Measurements from ENCODE around the gene NEGR1.

NEGR1 gene

DNA sequence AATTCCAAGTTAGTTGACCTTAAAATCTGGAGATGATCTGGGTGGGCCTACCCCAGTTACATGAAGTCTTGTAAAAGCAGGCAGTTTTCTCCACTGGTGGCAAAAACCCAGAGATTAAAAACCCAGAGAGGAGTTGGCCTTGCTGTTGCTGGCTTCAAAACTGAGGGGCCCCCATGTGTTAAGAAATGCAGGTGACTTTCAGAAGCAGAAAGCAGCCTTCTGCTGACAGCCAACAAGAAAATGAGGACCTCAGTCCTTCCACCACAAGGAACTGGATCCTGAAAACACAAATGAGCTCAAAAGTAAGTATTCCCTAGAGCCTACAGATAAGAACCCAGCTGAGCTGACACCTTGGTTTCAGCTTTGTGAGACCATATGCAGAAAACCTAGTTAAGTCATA is 857.8 kb downstream of the NEGR1 start:
- DNase-seq: no peak

- no peak for DNase-seq
Observed at GRCh38 chr1:71422221-71422620, 860.1 kb downstream of the NEGR1 start.

DNA sequence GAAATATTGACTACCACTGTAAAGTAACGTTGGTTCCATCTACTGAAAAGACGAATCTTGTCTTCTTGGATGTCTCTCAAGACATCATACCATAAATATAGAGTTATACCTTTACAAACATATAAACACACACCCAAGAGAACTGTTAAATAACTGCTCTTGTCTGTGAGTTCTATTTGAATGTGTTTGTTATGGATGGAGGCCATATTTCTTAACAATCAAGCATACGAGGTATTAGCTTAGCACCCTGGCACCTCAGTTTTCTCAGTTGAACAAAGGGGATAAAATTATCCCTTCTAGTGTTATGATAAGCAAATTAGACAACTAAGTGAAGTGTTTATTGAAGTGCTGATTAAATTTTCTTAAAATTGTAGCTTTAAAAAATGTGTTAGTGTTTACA is 864.9 kb downstream of the NEGR1 start:
- no peak for DNase-seq

DNA sequence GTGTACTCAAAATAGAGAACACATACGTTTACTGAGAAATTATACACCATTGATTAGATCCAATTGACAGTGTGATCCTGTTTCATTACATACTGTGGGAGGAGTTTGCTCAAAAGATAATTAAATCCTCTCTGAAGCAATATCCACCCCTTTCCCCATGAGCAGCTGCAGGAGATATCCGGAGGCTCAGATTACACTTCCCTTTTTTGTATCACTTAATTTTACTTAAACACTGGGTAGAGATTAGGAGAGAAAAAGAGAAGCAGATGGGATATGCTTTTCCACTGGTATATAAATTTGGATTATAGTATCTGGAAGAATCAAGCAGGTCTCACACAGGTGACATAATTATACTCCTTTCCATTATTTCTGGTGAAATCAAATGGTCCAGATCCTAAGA is 868.2 kb downstream of the NEGR1 start:
- peak; percentile 25 for DNase-seq

DNA sequence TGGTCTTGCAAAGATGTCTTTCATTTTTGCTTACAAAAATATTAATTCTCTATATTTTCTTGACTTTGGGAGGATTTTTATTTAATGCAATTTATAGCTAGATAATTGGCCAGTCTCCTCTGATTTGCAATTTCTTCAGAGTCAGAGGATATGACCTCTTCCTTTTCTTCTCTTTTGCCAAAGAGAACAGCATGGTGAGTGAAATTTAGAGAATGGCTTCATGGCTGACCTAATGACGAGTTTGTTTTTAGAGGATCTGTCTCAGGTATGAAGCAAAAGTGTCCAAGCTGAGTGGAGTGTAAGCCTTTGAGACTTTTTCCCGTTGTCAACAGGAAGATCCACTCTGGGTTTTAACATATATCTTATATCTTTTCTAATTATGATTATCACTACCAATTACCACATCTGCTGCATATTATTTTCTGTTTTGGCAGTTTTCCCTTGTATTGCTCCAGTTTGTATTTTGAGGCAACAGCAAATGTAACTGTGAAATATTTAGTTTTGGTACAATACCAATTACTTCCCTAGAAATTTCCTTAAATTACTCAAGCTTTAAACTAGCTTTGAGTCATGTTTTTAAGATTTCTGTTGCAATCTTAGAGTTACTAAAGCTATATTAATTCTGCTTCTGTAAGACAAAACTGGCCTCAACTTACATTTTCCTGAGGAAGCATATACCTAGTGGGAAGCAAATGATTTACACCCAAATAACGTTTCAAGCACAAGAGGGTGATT is 868.7 kb downstream of the NEGR1 start:
- DNase-seq: no peak

DNA sequence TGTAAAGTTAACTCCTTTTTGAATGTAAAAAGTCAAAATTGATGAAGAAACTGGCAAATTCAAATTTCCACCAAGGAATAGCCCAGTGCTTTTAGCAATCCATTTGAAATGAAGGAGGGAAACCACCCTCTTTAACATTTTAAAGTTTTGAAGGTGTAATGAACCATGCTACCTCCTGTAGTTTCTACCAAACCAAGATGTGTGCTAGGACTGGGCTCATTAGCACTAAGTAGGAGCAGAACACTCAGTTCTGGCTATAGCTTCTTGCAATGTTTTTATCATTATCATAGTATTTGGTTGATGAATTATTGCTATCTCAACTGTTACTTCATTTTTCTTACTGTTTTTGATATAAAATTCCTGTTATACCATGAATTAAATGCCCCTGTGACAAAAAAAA is 882.3 kb downstream of the NEGR1 start:
- no peak for DNase-seq

- DNase-seq: no peak
Observed at GRCh38 chr1:71399594-71399993, 882.7 kb downstream of the NEGR1 start.

DNA sequence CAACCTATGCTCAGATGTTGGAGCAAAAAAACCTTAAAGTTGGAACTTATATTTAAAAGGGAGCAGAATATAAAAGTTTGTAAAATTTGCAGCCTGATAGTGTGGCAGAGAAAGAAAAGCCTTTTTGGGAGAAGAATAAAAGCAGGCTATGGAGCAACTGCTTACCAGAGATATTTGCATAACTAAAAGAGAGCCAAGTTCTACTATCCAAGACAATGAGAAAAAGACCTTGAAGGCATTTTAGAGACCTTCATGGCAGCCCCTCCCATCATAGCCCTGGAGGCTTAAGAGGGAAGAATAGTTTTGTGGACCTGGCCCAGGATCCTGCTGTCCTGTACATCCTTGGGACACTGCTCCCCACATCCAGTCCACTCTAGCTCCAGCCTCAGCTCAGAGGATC is 889.0 kb downstream of the NEGR1 start:
- no peak for DNase-seq

DNA sequence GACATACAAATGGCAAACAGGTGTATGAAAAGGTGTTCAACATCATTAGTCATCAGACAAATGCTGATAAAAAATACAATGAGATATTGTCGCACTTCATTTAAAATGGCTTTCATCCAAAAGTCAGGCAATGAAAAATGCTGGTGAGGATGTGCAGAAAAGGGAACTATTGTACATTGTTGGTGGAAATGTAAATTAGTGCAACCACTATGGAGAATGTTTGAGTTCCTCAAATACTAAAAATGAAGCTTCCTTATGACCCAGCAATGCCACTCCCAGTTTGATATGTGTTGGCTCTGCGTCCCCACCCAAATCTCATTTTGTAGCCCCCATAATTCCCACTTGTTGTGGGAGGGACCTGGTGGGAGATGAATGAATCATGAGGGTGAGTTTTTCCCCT is 891.8 kb downstream of the NEGR1 start:
- DNase-seq: no peak

DNA sequence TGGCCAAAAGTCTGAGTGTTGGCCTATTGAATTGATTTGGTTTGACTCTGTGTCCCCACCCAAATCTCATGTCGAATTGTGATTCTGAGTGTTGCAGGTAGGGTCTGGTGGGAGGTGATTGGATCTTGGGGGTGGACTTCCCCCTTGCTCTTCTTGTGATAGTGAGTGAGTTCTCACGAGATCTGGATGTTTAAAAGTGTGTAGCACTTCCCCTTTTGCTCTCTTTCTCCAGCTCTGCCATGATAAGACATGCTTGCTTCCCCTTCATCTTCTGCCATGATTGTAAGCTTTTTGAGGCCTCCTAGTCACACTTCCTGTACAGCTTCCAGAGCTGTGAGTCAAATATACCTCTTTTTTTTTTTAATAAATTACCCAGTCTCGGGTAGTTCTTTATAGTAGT is 904.5 kb downstream of the NEGR1 start:
- DNase-seq: no peak

- no peak for DNase-seq
Observed at GRCh38 chr1:71372496-71372895, 909.8 kb downstream of the NEGR1 start.

- no peak for DNase-seq
Observed at GRCh38 chr1:71371581-71371980, 910.8 kb downstream of the NEGR1 start.

GRCh38 chr1:71364236-71364635 is 918.1 kb downstream of the NEGR1 start:
- DNase-seq: no peak

- DNase-seq: no peak
Observed at GRCh38 chr1:71362691-71363090, 919.6 kb downstream of the NEGR1 start.

- DNase-seq: no peak
Observed at GRCh38 chr1:71362076-71362475, 920.3 kb downstream of the NEGR1 start.

DNA sequence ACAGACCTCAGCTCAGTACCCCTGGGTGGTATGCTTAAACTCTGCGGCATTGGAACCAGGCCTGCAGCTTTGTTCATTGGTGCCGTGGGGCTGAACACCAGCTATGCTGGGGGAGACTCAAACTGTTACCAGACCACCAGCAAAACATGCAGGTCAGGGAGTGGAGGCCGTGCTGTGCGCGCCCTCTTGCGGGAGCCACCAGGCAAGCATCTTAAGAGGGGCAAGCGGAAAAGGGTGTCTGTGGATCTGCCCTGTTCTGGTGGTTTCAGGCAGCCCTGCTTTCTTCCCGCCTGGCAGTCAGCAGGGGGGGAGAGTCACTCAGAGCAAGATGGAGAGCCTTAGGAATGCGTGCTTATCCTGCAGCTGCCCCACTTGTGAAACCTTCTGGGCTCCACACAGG is 924.6 kb downstream of the NEGR1 start:
- no peak for DNase-seq

GRCh38 chr1:71351438-71351837 is 930.9 kb downstream of the NEGR1 start:
- no peak for DNase-seq

- no peak for DNase-seq
Observed at GRCh38 chr1:71350805-71351204, 931.5 kb downstream of the NEGR1 start.

DNA sequence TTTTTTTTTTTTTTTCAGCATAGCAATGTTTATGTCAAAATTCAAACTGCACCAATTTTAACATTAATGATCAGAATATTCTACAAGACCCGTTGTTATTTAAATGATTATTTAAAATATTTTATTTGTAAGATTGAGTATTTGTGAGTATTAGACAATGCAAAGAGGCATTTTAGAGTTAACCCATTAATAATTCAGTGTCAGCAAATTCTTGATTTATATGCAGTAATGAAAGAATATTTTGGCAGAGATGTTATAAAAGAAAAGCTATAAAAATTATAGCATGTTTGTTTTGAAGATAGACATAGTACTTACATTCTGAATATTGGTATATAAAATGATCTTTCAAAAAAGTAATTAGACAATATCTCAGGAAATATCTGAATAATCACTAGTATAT is 932.0 kb downstream of the NEGR1 start:
- DNase-seq: peak; percentile 33

All from NCI-H1694 treated with DMSO at 0.1 percent for 48 hours (cell line).